SK-N-SH treated with all-trans-retinoic acid at 6 μM for 48 hours (cell line): ENCODE data around the gene ABHD2.
"Not testable (repeated sequence)": the region's sequence is repeated elsewhere in the genome, so short reads cannot be mapped to it uniquely, and the experiment has no call there.

Experiments used
- ATAC-seq: fragments of 200-7000 bp; cut with Tn5 transposase; 3 replicates; pipeline ENCODE4 v1.9.1; 2020; ENCODE audit warnings: mild to moderate bottlenecking, moderate library complexity
- BACH2 ChIP-seq: fragments of 250-450 bp; sonication (Bioruptor Pico); IDR thresholded peaks from 2 replicates; pipeline ENCODE4 v1.9.0; 2021; ENCODE audit warnings: mild to moderate bottlenecking, borderline replicate concordance
- ESRRG ChIP-seq: fragments of 250-450 bp; sonication (Bioruptor Pico); IDR thresholded peaks from 2 replicates; pipeline ENCODE4 v1.6.1; 2021; ENCODE audit warnings: mild to moderate bottlenecking
- GLIS3 ChIP-seq: fragments of 250-450 bp; sonication (Bioruptor Pico); IDR thresholded peaks from 2 replicates; pipeline ENCODE4 v1.5.0; 2020; ENCODE audit warnings: mild to moderate bottlenecking, moderate library complexity
- ISL1 ChIP-seq: fragments of 250-450 bp; sonication (Bioruptor Pico); IDR thresholded peaks from 2 replicates; pipeline ENCODE4 v2.1.2; 2022; ENCODE audit warnings: mild to moderate bottlenecking, moderate library complexity
- OSR1 ChIP-seq: fragments of 250-450 bp; sonication (Bioruptor Pico); IDR thresholded peaks from 2 replicates; pipeline ENCODE4 v1.8.0; 2022; ENCODE audit warnings: moderate library complexity, mild to moderate bottlenecking, inconsistent platforms
- PPARA ChIP-seq: fragments of 250-450 bp; sonication (Bioruptor Pico); IDR thresholded peaks from 2 replicates; pipeline ENCODE4 v1.5.0; 2020; ENCODE audit warnings: mild to moderate bottlenecking, borderline replicate concordance
- RARB ChIP-seq: fragments of 250-450 bp; sonication (Bioruptor Pico); IDR thresholded peaks from 2 replicates; pipeline ENCODE4 v1.8.0; 2021; ENCODE audit warnings: mild to moderate bottlenecking, moderate library complexity
- SNAI2 ChIP-seq: fragments of 250-450 bp; sonication (Bioruptor Pico); IDR thresholded peaks from 2 replicates; pipeline ENCODE4 v1.5.0; 2020; ENCODE audit warnings: mild to moderate bottlenecking, moderate library complexity
- TCF4 ChIP-seq: fragments of 250-450 bp; sonication (Bioruptor Pico); IDR thresholded peaks from 2 replicates; pipeline ENCODE4 v1.8.0; 2021; ENCODE audit warnings: mild to moderate bottlenecking, moderate library complexity, borderline replicate concordance
- TOX ChIP-seq: fragments of 250-450 bp; sonication (Bioruptor Pico); IDR thresholded peaks from 2 replicates; pipeline ENCODE4 v1.8.0; 2021; ENCODE audit warnings: mild to moderate bottlenecking, moderate library complexity, borderline replicate concordance
- ZC3H10 ChIP-seq: fragments of 250-450 bp; sonication (Bioruptor Pico); IDR thresholded peaks from 2 replicates; pipeline ENCODE4 v1.5.1; 2021; ENCODE audit warnings: mild to moderate bottlenecking, moderate library complexity
- ZFP3 ChIP-seq: fragments of 250-450 bp; sonication (Bioruptor Pico); IDR thresholded peaks from 2 replicates; pipeline ENCODE4 v1.5.0; 2020; ENCODE audit warnings: mild to moderate bottlenecking, moderate library complexity
- ZFP30 ChIP-seq: fragments of 450-650 bp; formaldehyde crosslinking; IDR thresholded peaks from 2 replicates; pipeline ENCODE4 v1.5.0; 2022; ENCODE audit warnings: mild to moderate bottlenecking, moderate library complexity
- ZNF565 ChIP-seq: fragments of 450-650 bp; formaldehyde crosslinking; conservative IDR thresholded peaks from 2 replicates; pipeline ENCODE4 v1.5.0; 2020; ENCODE audit warnings: low read depth, mild to moderate bottlenecking, moderate library complexity
- ZNF70 ChIP-seq: fragments of 450-650 bp; formaldehyde crosslinking; IDR thresholded peaks from 2 replicates; pipeline ENCODE4 v1.5.0; 2020; ENCODE audit warnings: mild to moderate bottlenecking, moderate library complexity
- ZNF8 ChIP-seq: fragments of 450-650 bp; formaldehyde crosslinking; IDR thresholded peaks from 2 replicates; pipeline ENCODE4 v1.5.0; 2020; ENCODE audit warnings: mild to moderate bottlenecking, moderate library complexity
- TF ChIP-seq, protein P1 (sequence below): fragments of 250-450 bp; sonication (Bioruptor Pico); IDR thresholded peaks from 2 replicates; pipeline ENCODE4 v1.5.1; 2020; ENCODE audit warnings: low read depth, mild to moderate bottlenecking, moderate library complexity
- TF ChIP-seq, protein P2 (sequence below): fragments of 250-450 bp; sonication (Bioruptor Pico); IDR thresholded peaks from 2 replicates; pipeline ENCODE4 v1.5.0; 2020; ENCODE audit warnings: mild to moderate bottlenecking, moderate library complexity
- TF ChIP-seq, protein P3 (sequence below): fragments of 250-450 bp; sonication (Bioruptor Pico); IDR thresholded peaks from 2 replicates; pipeline ENCODE4 v1.5.1; 2021; ENCODE audit warnings: mild to moderate bottlenecking, moderate library complexity
- TF ChIP-seq, protein P4 (sequence below): fragments of 250-450 bp; sonication (Bioruptor Pico); IDR thresholded peaks from 2 replicates; pipeline ENCODE4 v1.8.0; 2020; ENCODE audit warnings: mild to moderate bottlenecking, moderate library complexity, borderline replicate concordance

ABHD2 gene

DNA sequence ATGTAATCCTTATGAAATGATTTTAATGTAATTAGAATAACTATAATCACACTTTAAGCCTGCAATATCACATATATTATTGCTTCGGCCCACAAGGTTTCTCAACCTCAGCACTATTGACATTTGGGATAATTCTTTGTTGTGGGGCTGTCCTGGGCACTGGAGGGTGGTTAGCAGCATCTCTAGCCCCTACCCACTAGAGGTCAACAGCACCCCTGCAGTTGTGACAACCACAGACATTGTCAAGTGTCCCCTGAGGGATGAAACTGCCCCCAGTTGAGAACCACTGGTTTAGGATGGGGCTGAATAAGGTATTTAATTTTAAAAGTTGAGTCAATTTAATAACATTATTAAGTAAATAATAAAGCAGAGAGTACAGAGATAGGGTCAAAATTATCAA, 6.4 kb upstream of the ABHD2 start (continued):
- no peak for TF ChIP-seq TCF4 (CRISPR knock-in tag)
- TF ChIP-seq, all 23 proteins: peak for 0

DNA sequence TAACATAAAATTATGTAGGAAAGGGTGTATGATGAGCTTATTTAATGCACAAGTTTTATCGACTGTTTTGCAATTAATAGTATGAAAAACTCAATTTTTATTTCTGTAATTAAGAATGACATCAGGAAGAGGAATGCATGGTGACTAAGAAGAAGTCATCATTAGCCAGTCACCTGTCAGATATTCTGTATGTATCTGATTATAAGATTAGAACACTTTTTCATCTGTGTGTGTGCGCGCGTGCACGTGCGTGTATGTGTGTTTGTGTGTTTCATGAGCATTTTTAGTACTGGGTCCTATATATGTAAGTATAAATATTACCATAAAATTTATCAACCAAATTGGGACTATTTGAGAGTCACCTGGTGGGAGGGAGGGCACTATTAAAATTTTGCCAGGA, 5.0 kb upstream of the ABHD2 start:
- no peak for ATAC-seq
- TF ChIP-seq ZNF565 (CRISPR knock-in tag) (no peak), ZC3H10 (CRISPR knock-in tag) (no peak)

DNA sequence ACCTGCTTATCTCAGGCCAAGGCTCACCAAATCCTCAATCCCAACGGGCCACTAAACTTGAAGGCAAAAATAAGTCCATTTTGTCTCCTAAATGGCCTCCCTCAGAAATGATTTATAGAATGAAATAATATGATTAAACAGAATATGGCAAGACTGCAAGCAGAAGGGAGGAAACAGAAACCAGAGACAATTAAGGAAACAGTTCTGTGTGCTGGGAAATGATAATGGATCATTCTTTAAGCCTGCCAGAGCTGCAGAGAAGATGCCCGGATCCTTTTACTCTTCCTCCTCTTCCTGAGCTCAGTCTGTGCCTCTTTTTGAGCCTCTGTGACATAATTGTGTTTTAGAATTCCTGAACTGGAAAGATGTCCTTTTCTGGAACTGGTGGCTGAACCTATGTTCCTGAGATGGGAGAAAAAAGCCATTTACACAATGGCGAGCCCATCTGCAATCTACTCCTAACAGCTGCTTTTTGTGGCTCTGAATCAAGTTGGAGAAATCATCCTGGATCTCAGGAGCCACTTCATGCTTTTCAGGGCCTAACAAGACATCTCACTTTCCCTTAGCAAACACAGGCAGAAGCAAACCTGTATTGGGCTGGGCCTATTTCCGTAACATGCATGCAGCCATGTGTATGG, 2.8 kb upstream of the ABHD2 start:
- no peak for ATAC-seq
- TF ChIP-seq ISL1, result peak; percentile 76
- no peak for TF ChIP-seq PPARA
- 0 out of 2 replicates have a peak, but pooled peaks have one; percentile 47 for TF ChIP-seq ZC3H10 (CRISPR knock-in tag)
- no peak for TF ChIP-seq OSR1 (CRISPR knock-in tag)
- no peak for TF ChIP-seq GLIS3 (CRISPR knock-in tag)
- TF ChIP-seq ZNF8 (CRISPR knock-in tag), result 0 out of 2 replicates have a peak, but pooled peaks have one; percentile 1
- peak; percentile 87 for TF ChIP-seq TCF4 (CRISPR knock-in tag)
- no peak for TF ChIP-seq ESRRG
- no peak for TF ChIP-seq SNAI2 (CRISPR knock-in tag)
- TF ChIP-seq, protein P1, sequence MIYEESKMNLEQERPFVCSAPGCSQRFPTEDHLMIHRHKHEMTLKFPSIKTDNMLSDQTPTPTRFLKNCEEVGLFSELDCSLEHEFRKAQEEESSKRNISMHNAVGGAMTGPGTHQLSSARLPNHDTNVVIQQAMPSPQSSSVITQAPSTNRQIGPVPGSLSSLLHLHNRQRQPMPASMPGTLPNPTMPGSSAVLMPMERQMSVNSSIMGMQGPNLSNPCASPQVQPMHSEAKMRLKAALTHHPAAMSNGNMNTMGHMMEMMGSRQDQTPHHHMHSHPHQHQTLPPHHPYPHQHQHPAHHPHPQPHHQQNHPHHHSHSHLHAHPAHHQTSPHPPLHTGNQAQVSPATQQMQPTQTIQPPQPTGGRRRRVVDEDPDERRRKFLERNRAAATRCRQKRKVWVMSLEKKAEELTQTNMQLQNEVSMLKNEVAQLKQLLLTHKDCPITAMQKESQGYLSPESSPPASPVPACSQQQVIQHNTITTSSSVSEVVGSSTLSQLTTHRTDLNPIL, result no peak
- no peak for TF ChIP-seq ZFP30 (CRISPR knock-in tag)
- TF ChIP-seq BACH2, result no peak
- TF ChIP-seq, protein P2, sequence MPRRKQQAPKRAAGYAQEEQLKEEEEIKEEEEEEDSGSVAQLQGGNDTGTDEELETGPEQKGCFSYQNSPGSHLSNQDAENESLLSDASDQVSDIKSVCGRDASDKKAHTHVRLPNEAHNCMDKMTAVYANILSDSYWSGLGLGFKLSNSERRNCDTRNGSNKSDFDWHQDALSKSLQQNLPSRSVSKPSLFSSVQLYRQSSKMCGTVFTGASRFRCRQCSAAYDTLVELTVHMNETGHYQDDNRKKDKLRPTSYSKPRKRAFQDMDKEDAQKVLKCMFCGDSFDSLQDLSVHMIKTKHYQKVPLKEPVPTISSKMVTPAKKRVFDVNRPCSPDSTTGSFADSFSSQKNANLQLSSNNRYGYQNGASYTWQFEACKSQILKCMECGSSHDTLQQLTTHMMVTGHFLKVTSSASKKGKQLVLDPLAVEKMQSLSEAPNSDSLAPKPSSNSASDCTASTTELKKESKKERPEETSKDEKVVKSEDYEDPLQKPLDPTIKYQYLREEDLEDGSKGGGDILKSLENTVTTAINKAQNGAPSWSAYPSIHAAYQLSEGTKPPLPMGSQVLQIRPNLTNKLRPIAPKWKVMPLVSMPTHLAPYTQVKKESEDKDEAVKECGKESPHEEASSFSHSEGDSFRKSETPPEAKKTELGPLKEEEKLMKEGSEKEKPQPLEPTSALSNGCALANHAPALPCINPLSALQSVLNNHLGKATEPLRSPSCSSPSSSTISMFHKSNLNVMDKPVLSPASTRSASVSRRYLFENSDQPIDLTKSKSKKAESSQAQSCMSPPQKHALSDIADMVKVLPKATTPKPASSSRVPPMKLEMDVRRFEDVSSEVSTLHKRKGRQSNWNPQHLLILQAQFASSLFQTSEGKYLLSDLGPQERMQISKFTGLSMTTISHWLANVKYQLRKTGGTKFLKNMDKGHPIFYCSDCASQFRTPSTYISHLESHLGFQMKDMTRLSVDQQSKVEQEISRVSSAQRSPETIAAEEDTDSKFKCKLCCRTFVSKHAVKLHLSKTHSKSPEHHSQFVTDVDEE (CRISPR knock-in tag), result peak; percentile 77
- no peak for TF ChIP-seq RARB
- TF ChIP-seq, protein P3, sequence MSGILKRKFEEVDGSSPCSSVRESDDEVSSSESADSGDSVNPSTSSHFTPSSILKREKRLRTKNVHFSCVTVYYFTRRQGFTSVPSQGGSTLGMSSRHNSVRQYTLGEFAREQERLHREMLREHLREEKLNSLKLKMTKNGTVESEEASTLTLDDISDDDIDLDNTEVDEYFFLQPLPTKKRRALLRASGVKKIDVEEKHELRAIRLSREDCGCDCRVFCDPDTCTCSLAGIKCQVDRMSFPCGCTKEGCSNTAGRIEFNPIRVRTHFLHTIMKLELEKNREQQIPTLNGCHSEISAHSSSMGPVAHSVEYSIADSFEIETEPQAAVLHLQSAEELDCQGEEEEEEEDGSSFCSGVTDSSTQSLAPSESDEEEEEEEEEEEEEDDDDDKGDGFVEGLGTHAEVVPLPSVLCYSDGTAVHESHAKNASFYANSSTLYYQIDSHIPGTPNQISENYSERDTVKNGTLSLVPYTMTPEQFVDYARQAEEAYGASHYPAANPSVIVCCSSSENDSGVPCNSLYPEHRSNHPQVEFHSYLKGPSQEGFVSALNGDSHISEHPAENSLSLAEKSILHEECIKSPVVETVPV (CRISPR knock-in tag), result no peak
- TF ChIP-seq TOX (CRISPR knock-in tag), result no peak
- TF ChIP-seq, protein P4, sequence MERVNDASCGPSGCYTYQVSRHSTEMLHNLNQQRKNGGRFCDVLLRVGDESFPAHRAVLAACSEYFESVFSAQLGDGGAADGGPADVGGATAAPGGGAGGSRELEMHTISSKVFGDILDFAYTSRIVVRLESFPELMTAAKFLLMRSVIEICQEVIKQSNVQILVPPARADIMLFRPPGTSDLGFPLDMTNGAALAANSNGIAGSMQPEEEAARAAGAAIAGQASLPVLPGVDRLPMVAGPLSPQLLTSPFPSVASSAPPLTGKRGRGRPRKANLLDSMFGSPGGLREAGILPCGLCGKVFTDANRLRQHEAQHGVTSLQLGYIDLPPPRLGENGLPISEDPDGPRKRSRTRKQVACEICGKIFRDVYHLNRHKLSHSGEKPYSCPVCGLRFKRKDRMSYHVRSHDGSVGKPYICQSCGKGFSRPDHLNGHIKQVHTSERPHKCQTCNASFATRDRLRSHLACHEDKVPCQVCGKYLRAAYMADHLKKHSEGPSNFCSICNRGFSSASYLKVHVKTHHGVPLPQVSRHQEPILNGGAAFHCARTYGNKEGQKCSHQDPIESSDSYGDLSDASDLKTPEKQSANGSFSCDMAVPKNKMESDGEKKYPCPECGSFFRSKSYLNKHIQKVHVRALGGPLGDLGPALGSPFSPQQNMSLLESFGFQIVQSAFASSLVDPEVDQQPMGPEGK, result no peak
- no peak for TF ChIP-seq ZNF70 (CRISPR knock-in tag)
- TF ChIP-seq ZFP3 (CRISPR knock-in tag), result no peak

DNA sequence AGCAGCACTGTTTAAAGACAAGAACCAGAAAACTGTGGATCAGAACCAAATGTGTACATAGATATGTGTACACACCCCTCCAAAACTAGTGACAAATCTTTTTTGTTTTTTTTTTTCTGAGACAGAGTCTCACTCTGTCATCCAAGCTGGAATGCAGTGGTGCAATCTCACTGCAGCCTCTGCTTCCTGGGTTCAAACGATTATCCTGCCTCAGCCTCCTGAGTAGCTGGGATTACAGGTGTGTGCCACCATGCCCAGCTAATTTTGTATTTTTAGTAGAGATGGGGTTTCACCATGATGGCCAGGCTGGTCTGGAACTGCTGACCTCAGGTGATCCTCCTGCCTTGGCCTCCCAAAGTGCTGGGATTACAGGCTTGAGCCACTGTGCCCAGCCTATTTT, 2.3 kb upstream of the ABHD2 start:
- ATAC-seq, result not testable (repeated sequence)

DNA sequence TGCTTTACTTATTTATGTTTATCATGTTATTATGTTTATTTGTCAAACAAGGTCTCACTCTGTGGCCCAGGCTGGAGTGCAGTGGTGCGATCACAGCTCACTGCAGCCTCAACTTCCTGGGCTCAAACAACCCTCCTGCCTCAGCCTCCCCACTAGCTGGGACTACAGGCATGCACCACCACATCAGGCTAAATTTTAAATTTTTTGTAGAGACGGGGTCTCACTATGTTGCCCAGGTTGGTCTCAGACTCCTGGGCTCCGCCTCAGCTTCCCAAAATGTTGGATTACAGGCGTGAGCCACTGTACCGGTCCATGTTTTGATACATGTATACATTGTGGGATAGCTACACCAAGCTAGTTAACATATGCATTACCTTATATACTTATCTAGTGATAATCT, 1.9 kb upstream of the ABHD2 start:
- not testable (repeated sequence) for ATAC-seq
